ENCODE data around the gene HSPG2. TPM values are rescaled to one million over a fixed set of nuclear protein-coding genes. Genes with fewer than 3 reads are reported as not detected.
"Not testable (repeated sequence)": the region's sequence is repeated elsewhere in the genome, so short reads cannot be mapped to it uniquely, and the experiment has no call there.

HSPG2 gene
- total RNA-seq, 2 experiments from 2014 or later: 3.2 to 3.8 TPM

DNA sequence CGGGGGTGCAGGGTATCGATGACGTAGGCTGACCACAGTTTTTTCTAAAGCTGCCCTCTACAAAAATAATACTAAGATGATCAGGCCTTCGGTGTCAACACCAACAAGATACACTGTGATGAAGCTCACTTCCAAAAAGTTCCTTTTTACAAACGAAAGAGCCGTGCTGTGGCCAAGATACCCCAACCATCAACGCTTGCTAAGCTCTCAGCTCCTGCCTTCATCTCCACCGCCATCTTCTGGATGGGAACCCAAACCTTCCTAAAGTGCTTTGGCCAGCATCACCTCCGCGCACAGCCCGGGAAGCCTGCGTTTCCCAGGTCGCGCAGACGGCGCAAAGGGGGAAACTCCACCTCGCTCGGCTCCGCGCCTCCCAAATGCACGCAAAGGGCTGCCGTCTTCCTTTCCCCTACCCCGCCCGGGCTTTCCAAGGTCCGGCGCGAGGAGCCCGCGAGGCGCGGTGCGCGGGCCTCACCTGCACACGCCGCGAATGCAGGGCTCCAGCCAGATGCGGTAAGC lies 154.7 kb downstream of the HSPG2 start:
- H3K9me3 Mint-ChIP-seq (ENCODE audit: insufficient read depth): no peaks in the 10 kb centered on the region
- peak overlapping the region; percentile 82 for H3K4me3 Mint-ChIP-seq
- DNase-seq (peak; percentile 66), ATAC-seq (peak; percentile 27)
- peak overlapping the region; percentile 99 for H3K27ac Mint-ChIP-seq
- H3K27me3 Mint-ChIP-seq (ENCODE audit: low read depth): peaks cover 3% of the 10 kb centered on the region
- peaks cover 27% of the 10 kb centered on the region for H3K4me1 Mint-ChIP-seq (ENCODE audit: low read depth)
- ChIA-PET CTCF (interaction anchor here (0.6 to 3.2 kb wide), 15 partner anchors 8 to 265 kb away, joined by 3 to 12 read pairs (median 5); partner anchors contain the start of gene RAP1GAP), POLR2A (interaction anchor here (0.5 to 4.4 kb wide), 15 partner anchors 9 to 1278 kb away, joined by 3 to 27 read pairs (median 4); partner anchors contain the start of gene CDC42)
- H3K36me3 Mint-ChIP-seq (ENCODE audit: low read depth): peaks cover 19% of the 10 kb centered on the region

GRCh38 chr1:21781815-21782348 lies 155.2 kb downstream of the HSPG2 start:
- H3K27ac Mint-ChIP-seq: peak overlapping the region; percentile 99
- ChIA-PET CTCF (interaction anchor here (0.7 to 3.2 kb wide), 13 partner anchors 9 to 265 kb away, joined by 3 to 12 read pairs (median 5); partner anchors contain the start of gene RAP1GAP), POLR2A (interaction anchor here (0.8 to 4.4 kb wide), 8 partner anchors 12 to 243 kb away, joined by 3 to 27 read pairs (median 6); no protein-coding TSS in a partner anchor)
- peaks cover 30% of the 10 kb centered on the region for H3K4me1 Mint-ChIP-seq (ENCODE audit: low read depth)
- ATAC-seq: peak; percentile 3
- no peaks in the 10 kb centered on the region for H3K9me3 Mint-ChIP-seq (ENCODE audit: insufficient read depth)
- H3K4me3 Mint-ChIP-seq: peak overlapping the region; percentile 82
- peaks cover 22% of the 10 kb centered on the region for H3K36me3 Mint-ChIP-seq (ENCODE audit: low read depth)
- peaks cover 3% of the 10 kb centered on the region for H3K27me3 Mint-ChIP-seq (ENCODE audit: low read depth)
- no peak for DNase-seq

- DNase-seq: peak; percentile 37
- Mint-ChIP-seq H3K27me3 (ENCODE audit: low read depth) (no peaks in the 10 kb centered on the region), H3K9me3 (ENCODE audit: insufficient read depth) (no peaks in the 10 kb centered on the region), H3K27ac (peak overlapping the region; percentile 54), H3K4me1 (ENCODE audit: low read depth) (peaks cover 46% of the 10 kb centered on the region), H3K36me3 (ENCODE audit: low read depth) (peaks cover 28% of the 10 kb centered on the region), H3K4me3 (peak overlapping the region; percentile 67)
- ChIA-PET POLR2A (interaction anchor here (0.6 kb wide), 1 partner anchor 944 kb away, joined by 4 read pairs; no protein-coding TSS in a partner anchor), CTCF (no interaction called here)
- ATAC-seq: no peak
Measured at GRCh38 chr1:21779613-21780521, 157.2 kb downstream of the HSPG2 start.

GRCh38 chr1:21778405-21778727 lies 158.7 kb downstream of the HSPG2 start:
- no peaks in the 10 kb centered on the region for H3K9me3 Mint-ChIP-seq (ENCODE audit: insufficient read depth)
- H3K27ac Mint-ChIP-seq: peak overlapping the region; percentile 7
- ChIA-PET POLR2A (no interaction called here), CTCF (no interaction called here)
- H3K36me3 Mint-ChIP-seq (ENCODE audit: low read depth): peaks cover 28% of the 10 kb centered on the region
- no peak for ATAC-seq
- H3K4me3 Mint-ChIP-seq: no peak overlapping the region
- H3K4me1 Mint-ChIP-seq (ENCODE audit: low read depth): peaks cover 47% of the 10 kb centered on the region
- H3K27me3 Mint-ChIP-seq (ENCODE audit: low read depth): no peaks in the 10 kb centered on the region
- no peak for DNase-seq

GRCh38 chr1:21776925-21777324 lies 160.2 kb downstream of the HSPG2 start:
- CTCF ChIA-PET; ATAC-seq; H3K9me3 Mint-ChIP-seq (ENCODE audit: insufficient read depth); POLR2A ChIA-PET; H3K4me3 Mint-ChIP-seq; H3K27me3 Mint-ChIP-seq (ENCODE audit: low read depth); DNase-seq: not testable (repeated sequence)
- Mint-ChIP-seq H3K27ac (peak overlapping the region; percentile 15), H3K36me3 (ENCODE audit: low read depth) (peaks cover 34% of the 10 kb centered on the region), H3K4me1 (ENCODE audit: low read depth) (peaks cover 55% of the 10 kb centered on the region)

DNA sequence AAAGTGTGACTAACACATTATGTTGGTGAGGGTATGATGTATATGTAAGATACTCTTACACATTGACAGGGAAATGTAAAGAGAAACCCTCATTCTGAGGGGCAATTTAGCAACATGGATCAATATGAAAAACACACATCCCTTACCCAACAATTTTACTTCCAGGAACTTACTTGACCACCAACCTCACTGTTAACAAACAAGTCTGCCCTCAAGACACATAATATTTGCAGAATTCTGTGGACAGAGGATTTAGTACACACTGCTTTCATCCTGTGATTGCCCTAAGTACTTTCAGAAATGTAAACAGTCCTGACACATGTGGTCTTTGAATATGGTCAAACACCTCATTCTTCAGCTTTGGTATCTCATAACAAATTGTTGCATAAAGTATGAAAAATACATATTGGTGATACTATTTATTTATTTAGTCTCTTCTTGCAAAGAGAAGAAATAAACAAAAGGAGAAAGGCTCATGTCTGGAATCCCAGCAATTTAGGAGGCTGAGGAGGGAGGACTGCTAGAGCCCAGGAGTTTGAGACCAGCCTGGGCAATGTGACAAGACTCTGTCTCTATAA lies 161.0 kb downstream of the HSPG2 start:
- ATAC-seq (no peak), DNase-seq (no peak)
- POLR2A ChIA-PET: no interaction called here
- CTCF ChIA-PET: no interaction called here
- Mint-ChIP-seq H3K9me3 (ENCODE audit: insufficient read depth) (no peaks in the 10 kb centered on the region), H3K4me3 (no peak overlapping the region), H3K36me3 (ENCODE audit: low read depth) (peaks cover 34% of the 10 kb centered on the region), H3K4me1 (ENCODE audit: low read depth) (peaks cover 54% of the 10 kb centered on the region), H3K27ac (peak overlapping the region; percentile 2), H3K27me3 (ENCODE audit: low read depth) (no peaks in the 10 kb centered on the region)

- ChIA-PET CTCF (no interaction called here), POLR2A (no interaction called here)
- ATAC-seq (no peak), DNase-seq (no peak)
- H3K27me3 Mint-ChIP-seq (ENCODE audit: low read depth): no peaks in the 10 kb centered on the region
- no peaks in the 10 kb centered on the region for H3K9me3 Mint-ChIP-seq (ENCODE audit: insufficient read depth)
- H3K36me3 Mint-ChIP-seq (ENCODE audit: low read depth): peaks cover 34% of the 10 kb centered on the region
- H3K4me3 Mint-ChIP-seq: no peak overlapping the region
- peaks cover 54% of the 10 kb centered on the region for H3K4me1 Mint-ChIP-seq (ENCODE audit: low read depth)
- peak overlapping the region; percentile 43 for H3K27ac Mint-ChIP-seq
Measured at GRCh38 chr1:21775550-21775914, 161.6 kb downstream of the HSPG2 start.

GRCh38 chr1:21774835-21775549 lies 162.1 kb downstream of the HSPG2 start:
- Mint-ChIP-seq H3K4me3 (no peak overlapping the region), H3K27ac (no peak overlapping the region), H3K27me3 (ENCODE audit: low read depth) (no peaks in the 10 kb centered on the region), H3K9me3 (ENCODE audit: insufficient read depth) (no peaks in the 10 kb centered on the region), H3K36me3 (ENCODE audit: low read depth) (peaks cover 32% of the 10 kb centered on the region), H3K4me1 (ENCODE audit: low read depth) (peaks cover 52% of the 10 kb centered on the region)
- CTCF ChIA-PET: interaction anchor here (0.8 kb wide), 1 partner anchor 8 kb away, joined by 4 read pairs; no protein-coding TSS in a partner anchor
- no peak for ATAC-seq
- POLR2A ChIA-PET: interaction anchor here (0.9 kb wide), 1 partner anchor 8 kb away, joined by 3 read pairs; no protein-coding TSS in a partner anchor
- no peak for DNase-seq

- peak overlapping the region; percentile 26 for H3K27ac Mint-ChIP-seq
- ATAC-seq: peak; percentile 66
Measured at GRCh38 chr1:21773585-21773984, 163.5 kb downstream of the HSPG2 start.

More at GRCh38 chr1:21773585-21773984, 163.5 kb downstream of the HSPG2 start:
- no peaks in the 10 kb centered on the region for H3K27me3 Mint-ChIP-seq (ENCODE audit: low read depth)
- H3K4me1 Mint-ChIP-seq (ENCODE audit: low read depth): peaks cover 59% of the 10 kb centered on the region
- ChIA-PET CTCF (interaction anchor here (1.1 kb wide), 1 partner anchor 8 kb away, joined by 6 read pairs; no protein-coding TSS in a partner anchor), POLR2A (interaction anchor here (0.9 kb wide), 1 partner anchor 8 kb away, joined by 3 read pairs; no protein-coding TSS in a partner anchor)
- DNase-seq: peak; percentile 45
- H3K36me3 Mint-ChIP-seq (ENCODE audit: low read depth): peaks cover 35% of the 10 kb centered on the region
- no peaks in the 10 kb centered on the region for H3K9me3 Mint-ChIP-seq (ENCODE audit: insufficient read depth)
- H3K4me3 Mint-ChIP-seq: no peak overlapping the region
